ENCODE results near the gene H6PD.
A peak's percentile ranks its signal among the peaks of the same experiment; 100 is the strongest.

The H6PD gene, protein sequence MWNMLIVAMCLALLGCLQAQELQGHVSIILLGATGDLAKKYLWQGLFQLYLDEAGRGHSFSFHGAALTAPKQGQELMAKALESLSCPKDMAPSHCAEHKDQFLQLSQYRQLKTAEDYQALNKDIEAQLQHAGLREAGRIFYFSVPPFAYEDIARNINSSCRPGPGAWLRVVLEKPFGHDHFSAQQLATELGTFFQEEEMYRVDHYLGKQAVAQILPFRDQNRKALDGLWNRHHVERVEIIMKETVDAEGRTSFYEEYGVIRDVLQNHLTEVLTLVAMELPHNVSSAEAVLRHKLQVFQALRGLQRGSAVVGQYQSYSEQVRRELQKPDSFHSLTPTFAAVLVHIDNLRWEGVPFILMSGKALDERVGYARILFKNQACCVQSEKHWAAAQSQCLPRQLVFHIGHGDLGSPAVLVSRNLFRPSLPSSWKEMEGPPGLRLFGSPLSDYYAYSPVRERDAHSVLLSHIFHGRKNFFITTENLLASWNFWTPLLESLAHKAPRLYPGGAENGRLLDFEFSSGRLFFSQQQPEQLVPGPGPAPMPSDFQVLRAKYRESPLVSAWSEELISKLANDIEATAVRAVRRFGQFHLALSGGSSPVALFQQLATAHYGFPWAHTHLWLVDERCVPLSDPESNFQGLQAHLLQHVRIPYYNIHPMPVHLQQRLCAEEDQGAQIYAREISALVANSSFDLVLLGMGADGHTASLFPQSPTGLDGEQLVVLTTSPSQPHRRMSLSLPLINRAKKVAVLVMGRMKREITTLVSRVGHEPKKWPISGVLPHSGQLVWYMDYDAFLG

DNA sequence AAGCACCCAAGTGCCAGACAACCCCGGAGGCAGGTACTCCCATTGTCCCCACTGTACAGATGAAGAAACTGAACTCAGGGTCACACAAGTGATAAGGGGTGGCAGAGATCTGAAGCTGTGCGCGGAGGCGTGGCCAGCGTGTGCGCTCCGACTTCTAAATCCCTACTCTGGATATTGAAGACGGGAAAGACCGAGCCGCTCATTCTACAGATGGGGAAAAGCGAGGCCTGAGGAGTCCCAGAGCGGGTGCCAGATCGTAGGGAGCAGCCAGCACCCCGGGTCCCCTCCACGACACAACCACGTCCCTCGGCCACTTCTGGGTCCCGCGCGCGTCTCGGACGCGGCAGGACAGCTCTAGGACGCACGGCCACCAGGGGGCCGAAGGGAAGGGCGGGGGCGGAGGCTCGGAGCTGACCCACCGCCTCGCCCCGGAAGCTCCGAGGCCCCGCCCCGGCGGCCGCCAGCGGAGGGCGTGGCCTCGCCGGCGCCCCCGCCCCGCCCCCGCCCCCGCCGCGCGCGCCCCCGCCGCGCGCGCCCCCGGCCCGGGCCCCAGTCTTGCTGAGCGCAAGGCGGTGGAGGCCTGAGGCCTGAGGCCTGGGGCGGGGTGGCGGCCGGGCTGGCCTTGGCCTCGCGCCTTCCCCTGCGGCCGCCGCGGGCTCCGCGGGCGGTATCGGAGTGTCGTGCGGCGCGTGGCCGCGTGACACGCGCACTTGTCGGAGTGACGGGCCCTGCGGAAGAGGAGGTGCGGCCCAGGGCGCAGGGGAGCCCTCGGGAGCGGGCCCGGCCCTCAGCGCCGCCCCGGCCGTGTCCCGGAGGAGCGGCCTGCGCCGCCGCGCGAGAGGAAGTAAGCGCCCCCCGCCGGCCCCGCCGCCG lies at the start of gene H6PD:
H6PD (plus strand) TSS at position 552 of the 873 bp plus-strand sequence. CDS start 10,161 bp downstream, outside the sequence.
- peak; percentile 44 to 57 for DNase-seq

DNA sequence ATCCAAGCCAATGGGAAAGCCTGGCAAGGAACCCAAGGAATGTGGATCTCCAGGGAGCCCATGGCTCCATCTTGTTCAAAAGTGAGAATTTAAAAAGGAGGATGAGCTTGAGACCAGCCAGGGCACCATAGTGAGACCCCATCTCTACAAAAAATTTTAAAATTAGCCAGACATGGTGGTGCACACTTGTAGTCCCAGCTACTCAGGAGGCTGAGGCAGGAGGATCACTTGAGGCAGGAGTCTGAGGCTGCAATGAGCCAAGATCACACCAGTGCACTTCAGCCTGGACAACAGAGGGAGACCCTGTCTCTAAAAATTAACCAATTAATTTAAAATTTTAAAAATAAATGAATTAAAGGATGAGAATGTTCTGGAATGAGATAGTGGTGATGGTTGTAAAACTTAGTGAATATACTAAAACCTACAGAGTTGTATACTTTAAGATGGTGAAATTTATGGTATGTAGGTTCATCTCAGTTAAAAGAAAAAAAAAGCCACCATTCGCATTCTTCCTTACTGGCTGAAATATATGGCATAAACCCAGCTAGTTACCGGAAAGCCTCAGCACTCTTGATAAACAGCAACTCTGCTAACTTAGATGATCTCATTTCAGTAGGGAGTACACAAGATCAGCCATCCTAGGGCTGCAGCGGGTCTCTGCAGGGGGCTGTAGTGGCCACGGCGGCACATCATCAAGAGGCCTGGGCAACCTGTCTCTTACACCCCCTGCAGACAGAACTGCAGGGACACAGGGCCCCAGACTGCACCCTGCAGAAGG lies 48.3 kb upstream of the H6PD start:
- DNase-seq = no peak

DNA sequence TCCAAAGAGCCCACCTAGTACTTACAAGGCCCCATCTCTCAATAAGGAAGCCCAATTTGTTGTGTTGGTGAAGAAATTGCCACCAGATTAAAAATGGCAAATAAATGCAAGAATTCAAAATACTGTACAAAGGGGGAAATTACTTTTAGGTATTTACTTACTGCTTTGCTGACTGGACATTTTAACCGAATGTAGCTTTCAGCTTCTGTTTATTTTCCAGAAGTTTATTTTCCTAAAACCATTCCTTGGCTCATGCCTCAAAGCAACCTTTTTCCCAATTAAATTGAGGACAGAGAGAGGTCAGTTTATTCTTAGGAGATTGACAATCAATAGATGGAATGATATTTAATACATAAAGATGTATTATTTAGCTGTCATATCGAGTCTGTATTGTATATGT lies 47.6 kb upstream of the H6PD start:
- DNase-seq = no peak

DNA sequence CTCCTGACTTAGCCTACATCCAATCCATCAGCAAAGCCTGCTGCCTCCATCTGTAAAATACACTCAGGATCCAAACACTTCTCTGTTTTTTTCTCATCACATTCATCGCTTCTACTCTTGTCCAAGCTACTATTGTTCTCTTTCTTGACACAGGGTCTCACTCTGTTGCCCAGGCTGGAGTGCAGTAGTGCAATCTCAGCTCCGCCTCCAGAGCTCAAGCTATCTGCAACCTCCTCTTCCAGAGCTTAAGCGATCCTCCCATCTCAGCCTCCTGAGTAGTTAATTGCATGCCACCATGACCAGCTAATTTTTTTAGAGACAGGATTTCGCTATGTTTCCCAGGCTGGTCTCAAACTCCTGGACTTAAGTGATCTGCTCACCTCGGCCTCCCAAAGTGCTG lies 44.3 kb upstream of the H6PD start:
- no peak for DNase-seq

DNA sequence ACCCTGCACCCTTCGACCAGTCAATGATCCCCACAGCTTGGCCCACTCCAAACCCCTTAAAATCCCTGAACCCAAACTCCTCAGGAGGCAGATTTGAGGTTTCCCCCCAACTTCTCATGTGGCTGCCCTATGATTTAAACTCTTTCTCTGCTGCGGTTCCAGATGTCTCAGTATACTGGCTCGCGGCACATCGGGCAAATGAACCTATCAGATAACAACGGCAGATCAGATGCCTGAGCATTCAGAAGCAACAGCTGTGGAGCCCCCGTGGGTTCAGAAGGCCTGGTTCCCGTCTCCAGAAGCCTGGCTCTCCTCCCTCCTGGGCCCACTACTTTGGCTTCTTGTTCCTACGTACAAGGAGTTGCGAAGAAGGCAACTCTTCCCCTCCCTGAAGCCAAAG lies 43.3 kb upstream of the H6PD start:
- DNase-seq = no peak

DNA sequence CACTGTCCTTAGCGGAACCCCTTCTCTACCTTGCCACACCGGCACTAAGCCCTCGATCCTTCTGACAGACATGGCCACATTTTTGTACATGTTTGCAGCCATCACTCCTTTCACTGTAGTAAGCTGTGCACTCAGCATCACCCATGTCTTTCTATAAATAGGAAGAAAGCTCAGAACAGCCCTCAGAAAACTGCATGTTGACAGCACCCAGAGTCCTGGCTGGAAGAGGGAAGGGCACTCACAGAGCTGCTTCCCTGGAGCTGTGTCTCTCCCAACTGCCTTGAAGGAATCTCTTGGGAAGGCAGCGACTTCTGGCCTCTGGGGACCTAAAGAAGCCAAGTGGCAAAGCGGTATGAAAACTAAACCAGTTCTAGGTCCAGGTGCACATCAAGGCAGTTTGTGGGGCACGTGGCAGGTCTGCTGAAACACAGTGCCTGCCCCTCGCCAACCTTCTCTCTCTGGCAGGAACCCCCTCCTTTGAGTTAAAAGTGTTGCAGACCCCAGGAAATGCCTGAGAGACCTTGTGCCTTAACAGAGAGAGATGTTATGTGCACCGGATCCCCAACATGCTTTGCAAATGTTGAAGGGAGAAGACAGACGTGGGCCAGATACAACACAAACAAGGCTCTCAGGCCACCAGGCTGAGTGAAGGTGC lies 41.9 kb upstream of the H6PD start:
- DNase-seq = no peak

DNA sequence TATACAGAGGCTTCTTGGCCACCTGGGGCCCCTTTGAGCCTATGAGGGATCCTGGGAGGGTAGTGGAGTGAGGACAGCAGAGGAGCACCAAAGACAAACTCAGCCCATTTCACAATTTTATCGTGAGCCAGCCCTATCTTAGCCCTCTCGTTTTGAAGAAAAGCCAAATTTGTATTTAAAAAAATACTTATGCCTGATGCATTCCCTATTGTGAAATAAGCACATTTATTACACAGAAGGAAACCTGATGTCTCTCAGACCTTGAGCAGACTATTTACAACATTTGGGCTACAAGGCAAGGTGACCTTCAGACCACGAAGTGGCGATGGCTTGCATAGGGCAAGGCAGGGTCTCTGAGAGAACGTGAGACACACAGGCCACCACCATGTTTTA lies 41.3 kb upstream of the H6PD start:
- DNase-seq = no peak

DNA sequence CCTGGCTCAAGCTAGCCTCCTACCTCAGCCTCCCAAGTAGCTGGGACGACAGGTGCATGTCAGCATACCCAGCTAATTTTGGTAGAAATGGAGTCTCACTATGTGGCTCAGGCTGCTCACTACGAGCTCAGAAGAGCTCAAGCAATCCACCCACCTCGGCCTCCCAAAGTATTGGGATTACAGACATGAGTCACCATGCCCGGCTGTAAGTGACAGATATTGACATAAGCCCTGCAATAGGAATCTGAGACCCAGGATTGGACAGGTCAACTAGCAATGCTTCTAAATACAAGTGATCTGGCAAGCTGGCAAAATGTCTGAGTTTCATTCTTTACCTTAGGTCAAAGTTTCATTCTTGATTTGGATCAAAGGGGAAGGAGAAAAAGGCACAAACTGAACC lies 40.5 kb upstream of the H6PD start:
- DNase-seq = no peak

DNA sequence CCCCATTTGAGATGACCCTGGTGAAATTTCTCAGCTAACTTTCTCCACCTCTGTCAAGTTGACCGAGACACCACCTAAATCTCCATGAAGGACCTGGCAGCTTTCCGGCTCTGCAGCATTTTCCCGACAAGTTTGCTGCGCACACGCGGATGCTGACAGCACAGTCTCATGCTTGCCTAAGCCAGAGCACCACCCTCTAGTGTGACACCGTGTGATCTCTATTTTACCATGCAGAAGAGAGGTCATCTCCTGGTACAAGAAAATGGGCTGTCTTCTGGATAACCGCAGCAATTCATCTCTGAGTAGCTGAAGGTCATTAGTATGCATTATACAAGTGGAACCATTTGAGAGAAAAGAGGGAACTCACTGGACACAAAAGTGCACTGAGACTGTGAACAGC lies 38.9 kb upstream of the H6PD start:
- no peak for DNase-seq

DNA sequence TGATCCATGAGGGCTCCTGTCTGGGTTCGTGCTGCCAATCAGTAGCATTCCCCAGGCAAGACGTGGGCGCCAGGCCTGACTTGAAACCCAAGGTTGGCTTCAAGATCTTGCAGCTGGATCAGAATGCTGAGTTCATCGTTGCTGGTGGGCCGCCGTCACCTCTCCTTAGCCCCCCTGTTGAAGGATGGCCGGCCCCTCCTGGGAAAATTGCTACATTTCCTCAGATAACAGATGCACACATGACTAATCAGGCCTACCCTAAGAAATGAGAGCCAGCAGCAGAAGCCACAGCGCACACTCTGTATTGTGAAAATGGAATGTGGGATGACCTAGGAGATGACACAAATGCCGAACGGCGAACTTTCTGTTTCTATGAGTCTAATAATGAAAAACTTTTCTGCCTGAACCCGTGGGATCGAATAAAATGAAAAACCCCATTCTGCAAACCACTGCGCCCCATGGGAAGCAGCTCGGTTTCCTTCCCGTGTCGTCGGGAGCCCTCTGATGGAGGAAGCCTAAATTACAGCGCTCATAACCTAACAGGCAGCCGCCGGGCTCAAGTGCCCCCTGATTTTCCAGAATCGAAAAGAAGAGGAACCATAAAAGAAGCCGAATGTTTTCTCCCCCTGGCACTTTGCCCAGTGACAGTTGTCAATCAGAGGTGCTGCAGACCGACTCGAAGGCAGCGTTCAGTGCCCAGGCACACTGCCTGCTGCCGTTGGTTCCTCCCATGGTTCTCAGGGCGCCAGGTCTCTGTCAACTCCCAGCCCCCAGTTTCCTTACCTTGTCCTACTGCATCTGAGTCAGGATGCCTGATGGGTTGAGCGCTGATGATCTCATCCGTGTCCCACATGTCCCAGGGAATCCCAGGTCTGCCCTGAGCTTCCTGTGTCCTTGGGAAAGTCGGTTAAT lies 38.2 kb upstream of the H6PD start:
- DNase-seq = peak; percentile 50 to 54

DNA sequence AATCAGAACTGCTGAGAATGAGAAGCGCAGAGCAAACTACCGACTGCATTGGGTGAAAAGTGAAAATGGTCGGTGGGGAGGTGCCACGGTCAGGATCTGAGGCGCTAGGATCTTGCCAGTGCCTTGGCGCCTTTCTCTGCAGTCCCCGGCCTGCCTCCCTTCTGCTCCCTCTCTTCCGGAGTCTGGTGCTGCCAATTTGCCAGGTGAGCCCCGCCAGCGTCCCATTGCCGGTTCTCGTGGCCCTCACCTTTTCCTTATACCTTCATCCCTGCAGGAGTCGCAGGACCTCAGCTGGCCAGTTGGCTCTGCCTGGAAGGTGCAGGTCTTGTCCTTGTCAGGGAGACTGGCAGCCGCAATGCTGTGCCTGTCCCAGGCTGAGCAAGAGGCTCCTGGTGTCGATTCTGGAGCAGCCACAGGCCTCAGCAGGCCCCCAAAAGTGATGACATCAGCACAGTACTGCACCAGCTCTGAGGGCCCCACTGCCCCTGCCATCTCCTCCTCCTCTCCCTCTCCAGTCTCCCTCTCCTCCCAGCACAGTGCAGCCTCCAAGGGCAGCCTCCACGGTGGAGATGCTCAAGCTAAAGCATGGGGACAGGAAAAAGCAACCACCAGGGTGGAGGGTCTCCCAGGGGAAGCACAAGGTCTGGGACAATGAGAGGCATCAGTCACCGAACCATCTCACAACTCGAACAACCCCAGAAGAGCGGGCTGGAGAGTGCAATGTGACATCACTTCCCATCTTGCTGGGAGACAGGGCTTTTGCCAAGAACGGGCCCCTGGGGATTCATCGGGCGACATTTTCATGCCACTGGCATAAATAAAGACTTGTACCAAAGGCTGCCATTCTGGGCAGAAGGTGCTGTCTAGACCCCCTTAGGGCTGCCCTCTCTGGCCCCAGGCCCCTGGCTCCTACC lies 37.1 kb upstream of the H6PD start:
- DNase-seq = no peak

DNA sequence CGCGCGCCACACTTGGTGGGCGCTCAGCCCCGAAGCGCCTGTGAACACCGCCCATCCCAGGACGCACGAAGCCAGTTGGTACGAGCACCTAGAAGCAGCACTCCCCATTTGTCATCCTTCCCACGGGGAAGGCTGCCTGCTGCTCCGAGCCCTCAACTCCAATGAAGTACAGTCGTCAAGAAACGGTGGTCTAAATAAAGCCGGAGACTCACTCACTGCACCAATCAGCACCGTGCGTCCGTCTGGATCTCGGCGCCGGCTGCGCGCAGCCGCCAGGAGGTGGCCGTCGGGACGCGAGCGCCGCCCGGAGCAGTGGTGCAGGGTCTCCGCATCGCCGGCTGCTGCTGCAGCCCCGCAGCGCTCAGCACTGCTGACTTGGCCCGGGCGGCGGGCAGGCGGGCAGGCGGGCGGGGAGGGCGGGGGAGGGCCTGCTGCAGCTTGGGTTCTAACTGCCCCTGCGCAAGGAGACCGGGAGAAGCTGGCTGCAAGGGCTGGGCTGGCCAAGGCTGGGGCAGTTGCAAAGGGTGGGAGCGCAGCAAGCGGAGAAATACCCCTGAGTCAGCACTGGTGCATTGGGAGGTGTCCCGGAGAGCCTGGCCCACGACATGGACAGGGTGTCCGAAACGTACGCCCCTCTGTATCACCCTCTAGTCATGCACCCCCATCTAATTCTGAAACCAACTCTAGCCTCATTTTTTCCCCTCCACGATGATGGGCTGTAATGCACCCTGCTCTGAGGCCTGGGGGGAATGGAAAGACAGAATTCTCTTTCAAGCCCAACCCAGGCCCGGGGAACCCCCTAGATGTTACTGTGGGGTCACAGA lies 35.8 kb upstream of the H6PD start:
- DNase-seq = no peak

DNA sequence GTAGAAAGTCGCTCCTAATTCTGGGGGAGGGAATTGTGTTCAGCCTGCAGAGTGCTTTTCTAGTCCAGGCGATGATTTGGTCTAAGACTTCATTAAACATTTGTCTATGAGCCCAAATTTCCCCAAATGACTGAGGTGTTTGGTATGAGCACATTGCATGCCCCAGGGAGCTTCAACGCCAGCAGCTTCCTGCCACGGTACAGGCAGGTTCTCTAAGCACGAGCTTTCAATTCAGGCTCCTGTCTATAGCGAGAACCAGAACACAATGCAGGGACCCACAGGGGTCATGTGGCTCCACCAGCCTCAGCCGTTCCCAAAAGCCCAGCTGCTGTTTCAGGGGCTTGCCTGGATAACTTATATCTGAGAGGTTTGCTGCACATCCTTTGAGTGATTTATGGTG lies 34.1 kb upstream of the H6PD start:
- DNase-seq = no peak

DNA sequence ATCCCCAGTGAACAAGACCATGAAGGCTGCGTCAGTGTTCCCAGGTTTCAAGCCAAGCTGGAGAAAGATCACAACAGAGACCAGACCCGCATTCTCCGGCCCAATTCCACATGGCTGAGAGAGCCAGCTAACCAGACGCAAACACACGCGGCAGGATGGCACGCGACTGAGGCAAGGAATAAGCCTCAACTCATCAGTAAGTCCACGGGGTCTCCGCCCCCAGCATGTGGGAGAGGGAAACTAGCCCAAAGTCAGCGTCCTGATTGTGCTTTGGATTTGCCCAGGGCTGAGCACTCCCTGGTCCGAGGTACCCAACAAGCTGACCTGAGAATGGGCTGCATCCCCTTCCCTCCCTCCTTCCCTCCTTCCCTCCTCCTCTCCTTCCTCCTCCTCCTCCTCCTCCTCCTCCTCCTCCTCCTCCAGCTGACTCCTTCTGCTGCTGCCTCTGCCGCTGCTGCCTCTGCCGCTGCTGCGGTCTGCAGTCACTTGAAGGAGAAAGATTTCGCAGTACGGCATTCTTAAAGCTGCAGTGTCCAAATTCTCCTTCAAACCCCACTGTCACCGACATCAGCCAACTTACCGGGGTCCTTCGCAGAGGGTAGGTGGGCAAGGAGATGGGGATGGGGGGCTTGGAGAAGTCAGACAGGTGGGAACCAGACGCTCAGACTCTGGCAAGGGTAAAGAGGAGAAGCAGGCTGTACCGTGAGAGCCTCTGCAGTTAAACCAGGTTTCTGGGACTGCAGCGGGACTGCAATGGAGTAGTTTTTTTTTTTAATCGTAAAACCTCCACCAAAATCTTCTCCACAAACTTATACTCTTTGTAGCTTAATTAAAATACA lies 33.0 kb upstream of the H6PD start:
- DNase-seq = no peak

DNA sequence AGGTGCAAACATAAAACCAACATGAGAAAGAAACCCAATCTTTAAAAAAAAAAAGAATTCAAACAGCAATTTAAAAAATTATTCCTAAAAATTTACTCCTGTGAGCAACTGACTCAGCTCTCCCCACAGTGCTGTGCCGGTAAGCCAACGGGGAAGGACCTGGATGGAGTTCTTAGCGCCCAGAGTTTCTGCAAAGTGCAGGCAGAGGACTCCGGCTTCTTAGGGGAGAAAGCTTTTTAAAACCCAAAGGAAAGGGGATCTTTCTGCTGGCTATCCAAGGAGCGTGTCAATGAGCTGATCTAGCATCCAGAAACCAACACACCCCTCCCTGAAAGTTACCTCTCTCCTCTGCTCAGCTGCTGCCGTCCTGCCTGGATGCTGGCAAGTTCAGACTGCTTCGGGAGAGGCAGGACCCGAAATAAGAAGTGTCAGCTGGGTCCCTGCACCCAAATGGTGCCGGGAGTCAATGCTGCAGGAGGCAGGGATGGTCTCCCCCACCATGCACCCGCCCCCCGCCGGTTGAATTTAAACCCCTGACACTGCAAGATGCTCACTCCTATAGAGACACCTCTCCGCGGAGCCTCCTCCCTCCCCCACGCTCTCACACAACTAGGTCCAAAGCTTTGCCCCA lies 32.2 kb upstream of the H6PD start:
- no peak for DNase-seq

DNA sequence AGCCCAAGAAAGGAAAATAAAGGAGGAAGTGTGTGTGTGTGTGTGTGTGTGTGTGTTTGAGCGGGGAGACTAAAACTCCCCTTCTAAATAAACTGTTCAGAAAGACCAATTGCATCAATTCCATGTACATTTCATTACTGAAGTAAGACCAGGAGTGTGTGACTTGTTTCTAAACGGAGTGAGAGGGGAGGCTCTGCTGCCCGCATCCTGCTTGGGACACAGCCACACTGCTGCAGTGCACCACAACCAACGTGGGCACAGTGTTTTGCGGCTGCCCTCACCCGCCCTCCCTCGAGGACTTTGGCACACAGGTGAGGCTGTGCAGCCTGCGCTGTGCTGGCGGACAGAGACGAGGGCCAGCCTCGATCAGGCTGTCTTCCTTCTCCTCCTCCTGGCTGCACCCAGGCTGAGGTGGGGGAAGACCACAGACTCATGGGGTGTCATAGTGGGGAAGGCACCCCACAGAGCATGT lies 31.0 kb upstream of the H6PD start:
- DNase-seq = no peak

DNA sequence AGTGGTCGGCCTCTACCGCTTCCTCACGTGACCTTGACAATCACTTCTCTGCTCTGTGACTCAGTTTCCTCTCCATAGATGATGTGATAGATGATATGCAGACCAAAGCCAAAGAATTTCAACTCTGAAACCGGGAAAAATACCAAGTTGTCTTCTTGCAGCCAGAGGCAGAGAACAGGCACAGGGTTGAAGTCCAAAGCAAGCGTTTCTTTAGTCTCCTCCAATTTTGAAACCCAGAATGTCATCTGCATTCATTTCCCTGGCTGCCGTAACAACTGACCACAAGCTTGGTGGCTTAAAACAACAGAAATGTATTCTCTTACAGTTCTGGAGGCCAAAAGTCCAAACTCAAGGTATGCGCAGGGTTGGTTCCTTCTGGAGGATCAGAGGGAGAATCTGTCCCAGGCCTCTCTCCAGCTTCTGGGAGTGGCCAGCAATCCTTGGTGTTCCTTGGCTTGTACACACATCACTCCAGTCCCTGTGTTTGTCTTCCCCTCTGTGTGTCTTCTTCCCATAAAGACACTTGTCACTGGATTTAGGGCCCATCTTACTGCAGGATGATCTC lies 30.3 kb upstream of the H6PD start:
- no peak for DNase-seq
